HCT116 (cell line): ENCODE results near the gene NSUN4. TPM values are rescaled to one million over a fixed set of nuclear protein-coding genes. Genes with fewer than 3 reads are reported as not detected.

Source experiments
- ATAC-seq: fragments of 200-7000 bp; cut with Tn5 transposase; 2 replicates; pipeline ENCODE4 v1.9.1; 2020; ENCODE audit warnings: mild to moderate bottlenecking, moderate library complexity
- BruUV-seq: library from RNA; stranded (reverse); fragments of 400-500 nt; replicated peaks from 2 replicates; lab custom pipeline; 2021; lab: Mats Ljungman, UMichigan
- CTCF ChIA-PET: fragments of 300-600 bp; sonication (Branson Sonifier 250); formaldehyde crosslinking; loops from one replicate; lab custom pipeline; 2021; ENCODE audit warnings: antibody characterized with exemption; lab: Charles Lee
- POLR2A ChIA-PET: fragments of 300-600, 350-600 bp; sonication (Branson Sonifier 250); formaldehyde crosslinking; loops from one replicate; lab custom pipeline; 2021; ENCODE audit warnings: antibody characterized with exemption; lab: Charles Lee
- RAD21 ChIA-PET, 2 experiments: fragments of 300-600 bp; sonication (Branson Sonifier 250); formaldehyde crosslinking; loops; one replicate each; lab custom pipeline; 2023; ENCODE audit warnings: low total read pairs in 2 of 2; ENCODE audit not compliant: uncharacterized antibody in 2 of 2, unreplicated experiment in 2 of 2, low non-redundant PET in 1 of 2; lab: Charles Lee
- DNase-seq: peaks from one replicate; pipeline ENCODE4 v3.0.0-alpha.2; 2010; ENCODE audit warnings: low read depth, low spot score
- H2AFZ ChIP-seq: fragments of 200-600 bp; shearing (Covaris generic), sonication (generic); 2 replicates; pipeline ENCODE4 v1.6.1; 2017; ENCODE audit warnings: low read depth, mixed run types, mixed read lengths, antibody characterized with exemption, low read length; ENCODE audit not compliant: poor library complexity, severe bottlenecking
- H3K27ac ChIP-seq: 2 replicates; pipeline ENCODE4 v1.5.1; 2012; ENCODE audit warnings: low read depth, low read length
- H3K27me3 ChIP-seq: fragments of 200-600 bp; sonication (generic); 2 replicates; pipeline ENCODE4 v1.6.1; 2016; ENCODE audit warnings: mixed run types, low read length, mixed read lengths; ENCODE audit not compliant: insufficient read depth
- H3K36me3 ChIP-seq, 2 experiments: fragments of 200-500 bp in 1 of 2; fragments of 200-600 bp in 1 of 2; sonication (Bioruptor generic) in 1 of 2; sonication (generic) in 1 of 2; 2 replicates each; pipeline versions ENCODE4 v1.5.1 to v1.6.1; 2014 to 2016; ENCODE audit warnings: low read length in 2 of 2, inconsistent platforms in 1 of 2, mixed read lengths in 1 of 2, mixed run types in 1 of 2; ENCODE audit not compliant: insufficient read depth in 2 of 2, control insufficient read depth in 1 of 2
- H3K4me1 ChIP-seq, 2 experiments: fragments of 200-600 bp in 1 of 2; sonication (generic) in 1 of 2; 2 replicates each; pipeline versions ENCODE4 v1.5.1 to v1.6.1; 2012 to 2017; ENCODE audit warnings: low read length in 2 of 2, inconsistent platforms in 1 of 2, mild to moderate bottlenecking in 1 of 2, mixed read lengths in 1 of 2, mixed run types in 1 of 2, moderate library complexity in 1 of 2; ENCODE audit not compliant: insufficient read depth in 2 of 2, control insufficient read depth in 1 of 2
- H3K4me2 ChIP-seq: fragments of 200-600 bp; sonication (generic); 2 replicates; pipeline ENCODE4 v1.6.1; 2017; ENCODE audit warnings: mixed run types, low read length, mixed read lengths
- H3K4me3 ChIP-seq, 2 experiments: fragments of 200-600 bp in 1 of 2; sonication (generic) in 1 of 2; replicated peaks in 1 of 2; 2 replicates each; pipeline ENCODE4 v1.5.1; 2011 to 2016; ENCODE audit warnings: low read length in 2 of 2, control low read depth in 1 of 2, low read depth in 1 of 2, mild to moderate bottlenecking in 1 of 2, mixed read lengths in 1 of 2, mixed run types in 1 of 2
- H3K79me2 ChIP-seq: fragments of 200-600 bp; sonication (generic); 2 replicates; pipeline ENCODE4 v1.6.1; 2017; ENCODE audit warnings: mild to moderate bottlenecking, mixed run types, low read length, moderate library complexity, mixed read lengths; ENCODE audit not compliant: insufficient read depth
- H3K9ac ChIP-seq: fragments of 200-600 bp; sonication (generic); 2 replicates; pipeline ENCODE4 v1.6.1; 2016; ENCODE audit warnings: low read length, mixed read lengths
- H3K9me2 ChIP-seq: fragments of 200-600 bp; sonication (generic), shearing (Covaris generic); 2 replicates; pipeline ENCODE4 v1.6.1; 2017; ENCODE audit warnings: mixed run types, mild to moderate bottlenecking, moderate library complexity; ENCODE audit not compliant: insufficient read depth
- H3K9me3 ChIP-seq, 2 experiments: fragments of 200-500 bp in 1 of 2; fragments of 200-600 bp in 1 of 2; sonication (Bioruptor generic) in 1 of 2; sonication (generic) in 1 of 2; 2 replicates each; pipeline ENCODE4 v1.6.1; 2014 to 2017; ENCODE audit warnings: low read length in 2 of 2, mixed read lengths in 2 of 2, inconsistent platforms in 1 of 2, low read depth in 1 of 2, mild to moderate bottlenecking in 1 of 2, mixed run types in 1 of 2, moderate library complexity in 1 of 2; ENCODE audit not compliant: control insufficient read depth in 1 of 2, insufficient read depth in 1 of 2
- H4K20me1 ChIP-seq: fragments of 200-600 bp; sonication (generic), shearing (Covaris generic); 2 replicates; pipeline ENCODE4 v1.6.1; 2017; ENCODE audit warnings: mixed run types, mild to moderate bottlenecking, moderate library complexity; ENCODE audit not compliant: insufficient read depth
- CBX3 ChIP-seq: IDR thresholded peaks from 2 replicates; pipeline ENCODE4 v1.6.1; 2012; ENCODE audit warnings: low read depth
- EZH2phosphoT487 ChIP-seq: fragments of 200-600 bp; IDR thresholded peaks from 2 replicates; pipeline ENCODE4 v1.6.1; 2018; ENCODE audit warnings: antibody characterized with exemption, borderline replicate concordance
- FOSL1 ChIP-seq: IDR thresholded peaks from 2 replicates; pipeline ENCODE4 v1.6.1; 2012; ENCODE audit warnings: low read depth
- RAD21 ChIP-seq: IDR thresholded peaks from 2 replicates; pipeline ENCODE4 v1.6.1; 2012; ENCODE audit warnings: low read depth, mild to moderate bottlenecking
- ZFX ChIP-seq: fragments of 450-650 bp; IDR thresholded peaks from 2 replicates; pipeline ENCODE4 v1.6.1; 2017
- ZNF274 ChIP-seq: fragments of 200-500 bp; sonication (Bioruptor generic); IDR thresholded peaks from 2 replicates; pipeline ENCODE4 v1.6.1; 2014; ENCODE audit warnings: mild to moderate bottlenecking, low read depth, low read length, inconsistent platforms
- intact Hi-C: fragments of 100-400 bp; cut with micrococcal nuclease; formaldehyde crosslinking; loops from 2 replicates; pipeline ENCODE4 v1.10.0; 2022
- total RNA-seq: library from RNA; stranded (reverse); gene quantifications from one replicate; pipeline ENCODE4 v1.2.1, GENCODE V29; 2021; ENCODE audit not compliant: unreplicated experiment
- TF ChIP-seq, protein P1 (sequence below): IDR thresholded peaks from 2 replicates; pipeline ENCODE4 v1.6.1; 2012
- TF ChIP-seq, protein P2 (sequence below): IDR thresholded peaks from 2 replicates; pipeline ENCODE4 v1.6.1; 2012
- TF ChIP-seq, protein P3 (sequence below): IDR thresholded peaks from 2 replicates; pipeline ENCODE4 v1.6.1; 2012; ENCODE audit warnings: low read depth

NSUN4 gene
- total RNA-seq, 1 experiment from 2014 or later: 27.8 TPM

DNA sequence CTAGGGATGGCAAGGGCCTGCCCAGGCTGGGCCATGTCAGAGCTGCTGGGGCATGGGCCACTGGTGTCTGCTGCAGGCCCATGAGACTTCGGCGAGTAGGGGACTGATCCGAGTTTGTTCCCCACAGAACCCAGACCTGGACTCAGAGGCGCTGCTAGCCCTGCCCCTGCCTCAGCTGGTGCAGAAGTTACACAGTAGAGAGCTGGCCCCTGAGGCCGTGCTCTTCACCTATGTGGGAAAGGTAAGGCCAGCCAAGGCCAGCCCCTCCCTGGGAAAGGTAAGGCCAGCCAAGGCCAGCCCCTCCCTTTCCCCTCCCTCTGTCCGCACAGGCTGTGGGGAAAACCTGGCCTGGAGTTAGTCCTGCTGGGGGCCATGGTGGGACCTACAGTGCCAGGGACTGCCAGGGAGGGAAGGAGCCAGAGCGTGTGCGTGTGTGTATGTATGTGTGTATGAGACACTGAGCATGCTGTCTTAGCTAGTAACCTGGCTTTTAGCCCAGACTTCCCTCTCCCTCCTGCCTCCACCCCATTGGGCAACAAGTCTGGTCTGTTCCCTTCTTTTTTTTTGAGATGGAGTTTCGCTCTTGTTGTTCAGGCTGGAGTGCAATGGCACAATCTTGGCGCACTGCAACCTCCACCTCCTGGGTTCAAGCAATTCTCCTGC is 61.5 kb downstream of the NSUN4 start (continued):
- TF ChIP-seq ZNF274: no peak
- TF ChIP-seq RAD21: no peak
- TF ChIP-seq, protein P1, sequence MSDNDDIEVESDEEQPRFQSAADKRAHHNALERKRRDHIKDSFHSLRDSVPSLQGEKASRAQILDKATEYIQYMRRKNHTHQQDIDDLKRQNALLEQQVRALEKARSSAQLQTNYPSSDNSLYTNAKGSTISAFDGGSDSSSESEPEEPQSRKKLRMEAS: no peak; the same call in 1 of the 2 replicates

DNA sequence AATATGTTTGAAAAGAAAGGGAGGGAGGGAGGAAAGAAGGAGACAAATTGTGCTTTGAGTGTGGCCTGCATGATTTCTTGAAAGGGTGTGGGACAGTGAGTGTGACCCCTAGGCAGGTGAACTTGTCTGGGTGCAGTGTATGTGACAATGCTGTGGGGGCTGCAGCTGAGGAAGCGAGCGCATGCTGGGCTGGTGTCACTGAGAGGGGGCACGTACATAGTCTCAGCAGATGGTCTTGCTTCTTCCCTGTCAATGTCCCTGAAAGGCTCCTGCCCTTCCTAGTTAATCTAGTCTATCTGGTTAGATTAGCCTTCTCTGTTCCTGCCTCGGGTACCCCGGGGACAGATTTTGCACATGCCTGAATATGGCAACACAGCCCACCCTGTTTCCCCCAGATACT is 63.3 kb downstream of the NSUN4 start:
- no peak for DNase-seq
- ChIA-PET RAD21 (no interaction called here), POLR2A (no interaction called here)

More for the DNA sequence above, 63.3 kb downstream of the NSUN4 start:
- Histone ChIP-seq H3K4me1 (peaks cover 8 to 18% of the 10 kb centered on the region in 2 experiments; a peak in 3 of 4 replicates), H3K27me3 (no peaks in the 10 kb centered on the region), H3K36me3 (no peaks in the 10 kb centered on the region), H2AFZ (no peak overlapping the region), H3K9ac (no peak overlapping the region), H3K27ac (no peak overlapping the region), H3K9me2 (no peaks in the 10 kb centered on the region), H3K4me2 (no peak overlapping the region), H3K9me3 (no peaks in the 10 kb centered on the region), H3K79me2 (no peaks in the 10 kb centered on the region), H4K20me1 (no peaks in the 10 kb centered on the region), H3K4me3 (no peak overlapping the region)
- TF ChIP-seq CBX3: no peak
- TF ChIP-seq, protein P2, sequence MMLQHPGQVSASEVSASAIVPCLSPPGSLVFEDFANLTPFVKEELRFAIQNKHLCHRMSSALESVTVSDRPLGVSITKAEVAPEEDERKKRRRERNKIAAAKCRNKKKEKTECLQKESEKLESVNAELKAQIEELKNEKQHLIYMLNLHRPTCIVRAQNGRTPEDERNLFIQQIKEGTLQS: no peak
- no peak for TF ChIP-seq EZH2phosphoT487
- TF ChIP-seq FOSL1: no peak
- no peak for TF ChIP-seq ZFX
- TF ChIP-seq, protein P3, sequence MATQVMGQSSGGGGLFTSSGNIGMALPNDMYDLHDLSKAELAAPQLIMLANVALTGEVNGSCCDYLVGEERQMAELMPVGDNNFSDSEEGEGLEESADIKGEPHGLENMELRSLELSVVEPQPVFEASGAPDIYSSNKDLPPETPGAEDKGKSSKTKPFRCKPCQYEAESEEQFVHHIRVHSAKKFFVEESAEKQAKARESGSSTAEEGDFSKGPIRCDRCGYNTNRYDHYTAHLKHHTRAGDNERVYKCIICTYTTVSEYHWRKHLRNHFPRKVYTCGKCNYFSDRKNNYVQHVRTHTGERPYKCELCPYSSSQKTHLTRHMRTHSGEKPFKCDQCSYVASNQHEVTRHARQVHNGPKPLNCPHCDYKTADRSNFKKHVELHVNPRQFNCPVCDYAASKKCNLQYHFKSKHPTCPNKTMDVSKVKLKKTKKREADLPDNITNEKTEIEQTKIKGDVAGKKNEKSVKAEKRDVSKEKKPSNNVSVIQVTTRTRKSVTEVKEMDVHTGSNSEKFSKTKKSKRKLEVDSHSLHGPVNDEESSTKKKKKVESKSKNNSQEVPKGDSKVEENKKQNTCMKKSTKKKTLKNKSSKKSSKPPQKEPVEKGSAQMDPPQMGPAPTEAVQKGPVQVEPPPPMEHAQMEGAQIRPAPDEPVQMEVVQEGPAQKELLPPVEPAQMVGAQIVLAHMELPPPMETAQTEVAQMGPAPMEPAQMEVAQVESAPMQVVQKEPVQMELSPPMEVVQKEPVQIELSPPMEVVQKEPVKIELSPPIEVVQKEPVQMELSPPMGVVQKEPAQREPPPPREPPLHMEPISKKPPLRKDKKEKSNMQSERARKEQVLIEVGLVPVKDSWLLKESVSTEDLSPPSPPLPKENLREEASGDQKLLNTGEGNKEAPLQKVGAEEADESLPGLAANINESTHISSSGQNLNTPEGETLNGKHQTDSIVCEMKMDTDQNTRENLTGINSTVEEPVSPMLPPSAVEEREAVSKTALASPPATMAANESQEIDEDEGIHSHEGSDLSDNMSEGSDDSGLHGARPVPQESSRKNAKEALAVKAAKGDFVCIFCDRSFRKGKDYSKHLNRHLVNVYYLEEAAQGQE: no peak
- no TSS peak for BruUV-seq
- CTCF ChIA-PET: no interaction called here
- intact Hi-C loops: no loop called here
- no peak for ATAC-seq
